ENCODE results near the gene CR1L.

- TF ChIP-seq POLR2A (IDR thresholded peaks at IDR 0.05) = no peak
- no peak for TF ChIP-seq CTCF (IDR thresholded peaks at IDR 0.05 in 4 of 5, conservative IDR thresholded peaks at IDR 0.05 in 1 of 5)
These were observed 32.2 kb upstream of the CR1L start for GRCh38 chr1:207612762-207613161.

Data from gastrocnemius medialis (tissue), 4 donors.